ENCODE data around the gene HNRNPA2B1.
"Not testable (repeated sequence)": the region's sequence is repeated elsewhere in the genome, so short reads cannot be mapped to it uniquely, and the experiment has no call there.

HNRNPA2B1 gene

DNA sequence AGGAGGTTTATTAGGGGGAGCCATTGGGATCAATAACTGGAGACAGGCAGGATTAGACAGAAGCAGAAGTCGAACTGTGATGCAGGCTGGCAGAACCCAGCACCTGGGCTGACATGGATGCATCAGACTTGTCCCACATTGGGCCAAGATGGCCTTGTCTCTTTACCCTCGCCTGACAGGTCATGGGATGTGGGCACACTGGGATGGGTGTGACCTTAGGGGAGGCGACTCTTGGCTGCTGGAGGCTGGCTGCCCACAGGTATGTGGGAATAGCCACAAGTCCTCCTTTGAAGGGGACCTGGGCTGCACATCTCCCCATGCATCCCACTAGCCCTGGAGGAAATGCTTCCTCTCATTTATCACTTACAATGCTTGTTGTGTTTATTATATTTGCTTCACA lies 31.3 kb downstream of the HNRNPA2B1 start:
- no peak overlapping the region for H3K4me3 ChIP-seq (replicated peaks in 1 of 2; ENCODE audit: low read depth in 2 of 2, low read length in 2 of 2)
- TF ChIP-seq CTCF (IDR thresholded peaks at IDR 0.05; ENCODE audit: low read depth, low read length) = no peak
- DNase-seq (ENCODE audit: low read depth in 2 of 2) = no peak

DNA sequence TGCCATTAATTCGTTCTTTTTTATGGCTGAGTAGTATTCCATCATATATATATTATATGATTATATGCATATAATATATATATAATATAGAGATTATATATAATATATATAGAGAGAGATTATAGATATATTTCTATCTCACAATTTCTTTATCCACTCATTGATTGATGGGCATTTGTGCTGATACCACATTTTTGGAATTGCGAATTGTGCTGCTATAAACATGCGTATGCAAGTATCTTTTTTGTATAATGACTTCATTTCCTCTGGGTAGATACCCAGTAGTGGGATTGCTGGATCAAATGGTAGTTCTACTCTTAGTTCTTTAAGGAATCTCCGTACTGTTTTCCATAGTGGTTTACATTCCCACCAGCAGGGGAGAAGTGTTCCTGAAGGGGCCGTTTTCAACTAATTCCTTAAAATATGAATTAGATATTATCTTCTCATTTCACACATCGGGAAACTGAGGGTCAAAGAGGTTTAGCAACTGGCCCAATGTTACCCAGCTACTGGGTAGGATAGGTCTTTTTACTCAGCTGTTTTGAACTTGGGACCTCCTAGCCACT lies 32.0 kb downstream of the HNRNPA2B1 start:
- no peak for DNase-seq (ENCODE audit: low read depth in 2 of 2)
- TF ChIP-seq CTCF (IDR thresholded peaks at IDR 0.05; ENCODE audit: low read depth, low read length) = no peak
- no peak overlapping the region for H3K4me3 ChIP-seq (replicated peaks in 1 of 2; ENCODE audit: low read depth in 2 of 2, low read length in 2 of 2)

DNA sequence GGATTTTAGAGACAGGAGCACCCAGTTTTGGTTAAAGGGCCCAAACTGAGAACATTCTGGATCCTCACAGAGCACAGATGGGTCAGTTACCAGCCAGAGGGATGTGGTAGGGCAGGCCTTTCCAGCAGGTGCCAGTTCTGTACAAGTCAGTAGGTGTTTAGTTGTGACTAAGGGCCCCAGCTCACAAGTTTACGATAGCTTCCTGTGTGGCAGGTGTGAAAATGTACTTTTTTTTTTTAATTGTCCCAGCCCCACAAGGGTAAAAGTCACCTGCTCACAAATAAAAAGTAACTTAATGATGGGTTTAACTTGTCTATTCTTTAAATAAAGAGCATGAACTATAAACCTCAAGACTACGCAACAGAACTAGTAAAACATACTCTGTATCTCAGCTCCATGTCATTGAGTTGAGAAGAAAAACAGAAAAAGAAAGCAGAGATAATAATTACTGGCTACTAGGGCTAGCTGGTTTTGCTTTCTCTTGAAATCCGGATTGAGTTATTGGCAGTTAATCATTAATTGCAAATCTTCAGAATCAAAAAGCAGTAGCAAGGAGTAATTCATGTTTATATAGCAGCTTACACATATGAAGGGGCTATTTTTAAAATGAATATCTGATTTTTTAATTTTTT lies 33.1 kb downstream of the HNRNPA2B1 start:
- no peak overlapping the region for H3K4me3 ChIP-seq (replicated peaks in 1 of 2; ENCODE audit: low read depth in 2 of 2, low read length in 2 of 2)
- no peak for DNase-seq (ENCODE audit: low read depth in 2 of 2)
- no peak for TF ChIP-seq CTCF (IDR thresholded peaks at IDR 0.05; ENCODE audit: low read depth, low read length)

- TF ChIP-seq CTCF (IDR thresholded peaks at IDR 0.05; ENCODE audit: low read depth, low read length) = no peak
- no peak for DNase-seq (ENCODE audit: low read depth in 2 of 2)
- no peak overlapping the region for H3K4me3 ChIP-seq (replicated peaks in 1 of 2; ENCODE audit: low read depth in 2 of 2, low read length in 2 of 2)
These were observed 33.8 kb downstream of the HNRNPA2B1 start for GRCh38 chr7:26166684-26167266.

DNA sequence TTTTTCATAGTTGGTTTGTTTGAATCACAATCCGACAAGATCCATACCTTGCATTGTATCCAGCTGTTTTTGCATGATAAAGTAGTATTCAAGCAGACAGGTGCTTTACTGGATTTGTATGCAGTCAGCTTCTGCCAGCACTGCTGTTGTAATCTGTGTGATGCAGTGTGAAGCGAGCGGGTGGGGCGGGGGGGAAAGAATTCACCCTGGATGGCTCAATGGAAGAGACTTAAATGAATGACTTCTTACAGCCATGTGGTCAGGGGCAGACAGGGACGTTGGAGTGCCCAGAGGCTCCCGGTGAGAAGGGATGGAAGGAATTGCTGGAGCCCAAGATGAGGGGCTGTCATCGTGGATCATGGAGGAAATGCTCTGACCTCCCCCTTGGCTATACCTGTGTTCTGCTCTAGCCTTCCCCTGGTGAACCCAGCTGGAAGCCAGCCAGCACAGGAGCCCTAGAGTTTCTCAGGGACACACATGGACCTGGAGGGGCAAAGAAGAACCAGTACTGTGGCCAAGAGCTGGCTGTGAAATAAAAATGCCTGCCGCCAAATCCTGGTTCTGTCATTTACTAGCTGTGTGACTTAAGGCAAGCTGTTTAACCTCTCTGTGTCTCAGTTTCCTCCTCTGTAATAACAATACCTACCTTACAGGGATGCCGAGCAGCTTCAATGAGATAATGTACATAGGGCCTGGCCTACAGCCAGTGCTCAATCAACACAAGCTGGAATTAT lies 34.4 kb downstream of the HNRNPA2B1 start:
- DNase-seq (ENCODE audit: low read depth in 2 of 2) = no peak
- H3K4me3 ChIP-seq (replicated peaks in 1 of 2; ENCODE audit: low read depth in 2 of 2, low read length in 2 of 2) = no peak overlapping the region
- no peak for TF ChIP-seq CTCF (IDR thresholded peaks at IDR 0.05; ENCODE audit: low read depth, low read length)

- not testable (repeated sequence) for DNase-seq (ENCODE audit: low read depth in 2 of 2)
These were observed 36.7 kb downstream of the HNRNPA2B1 start for GRCh38 chr7:26163804-26164203.

GRCh38 chr7:26162431-26162830 lies 38.1 kb downstream of the HNRNPA2B1 start:
- H3K4me3 ChIP-seq (replicated peaks in 1 of 2; ENCODE audit: low read depth in 2 of 2, low read length in 2 of 2) = no peak overlapping the region
- no peak for DNase-seq (ENCODE audit: low read depth in 2 of 2)
- no peak for TF ChIP-seq CTCF (IDR thresholded peaks at IDR 0.05; ENCODE audit: low read depth, low read length)

More at GRCh38 chr7:26163804-26164203, 36.7 kb downstream of the HNRNPA2B1 start:
- not testable (repeated sequence) for H3K4me3 ChIP-seq (replicated peaks in 1 of 2; ENCODE audit: low read depth in 2 of 2, low read length in 2 of 2)

All from cardiac fibroblast (primary cell).